Stimulated activated CD4-positive, alpha-beta T cell treated with anti-CD3 and anti-CD28 coated beads, Interleukin-4, amount 100 ng/mL, for 24 hours (primary cell): ENCODE results near the gene TTLL10.

Source experiments
- DNase-seq: peaks from one replicate; pipeline ENCODE4 v3.0.0-alpha.2; 2020

Gene TTLL10

GRCh38 chr1:1223321-1223720 lies 49.6 kb downstream of the TTLL10 start:
- DNase-seq = no peak

DNA sequence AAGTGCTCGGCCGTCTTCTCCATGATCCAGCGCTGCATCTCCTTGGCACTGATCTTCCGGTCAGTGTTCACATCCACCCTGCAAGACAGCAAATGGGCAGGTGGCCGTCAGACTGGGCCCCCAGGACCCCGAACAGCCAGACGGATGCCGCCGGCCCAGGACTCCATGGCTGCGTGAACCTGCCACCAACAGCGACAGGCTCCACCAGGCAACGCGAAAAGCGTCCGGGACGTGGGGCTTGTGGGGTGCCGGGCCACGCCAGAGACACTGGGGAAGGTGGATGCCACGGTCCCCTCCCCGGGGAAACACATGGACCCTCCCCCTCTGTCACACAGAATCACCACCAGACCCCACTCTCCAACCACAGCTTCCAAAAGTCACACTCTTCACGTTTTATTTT lies 50.2 kb downstream of the TTLL10 start:
- no peak for DNase-seq

DNA sequence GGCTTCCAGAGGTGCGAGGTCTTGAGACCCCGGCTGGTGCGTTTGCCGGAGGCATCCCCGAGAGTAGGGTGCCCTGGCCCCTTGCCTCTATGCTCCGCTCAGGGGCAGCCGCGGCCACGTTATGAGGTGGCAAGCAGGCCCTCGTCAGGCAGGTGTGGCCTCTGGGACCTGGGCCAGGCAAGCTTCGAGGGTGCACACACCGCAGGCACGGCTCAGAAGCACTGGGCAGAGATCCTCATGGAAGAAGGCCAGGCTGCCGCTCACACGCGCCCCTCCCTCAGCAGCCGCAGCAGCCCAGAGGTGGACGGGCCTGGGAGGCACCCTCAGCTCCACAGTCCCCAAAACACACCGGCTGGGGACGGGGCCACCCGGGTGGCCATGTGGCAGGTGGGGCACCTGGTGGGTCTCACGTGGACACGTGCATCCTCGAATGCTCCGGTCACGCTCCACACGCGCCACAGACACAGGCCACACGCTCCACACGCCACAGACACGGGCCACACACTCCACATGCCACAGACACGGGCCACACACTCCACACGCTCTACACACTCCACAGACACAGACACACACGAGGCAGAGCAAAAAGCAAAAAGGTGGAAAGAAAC lies 51.7 kb downstream of the TTLL10 start:
- no peak for DNase-seq

GRCh38 chr1:1225913-1226312 lies 52.2 kb downstream of the TTLL10 start:
- DNase-seq = no peak

GRCh38 chr1:1226566-1227362 lies 53.1 kb downstream of the TTLL10 start:
- DNase-seq = no peak

DNA sequence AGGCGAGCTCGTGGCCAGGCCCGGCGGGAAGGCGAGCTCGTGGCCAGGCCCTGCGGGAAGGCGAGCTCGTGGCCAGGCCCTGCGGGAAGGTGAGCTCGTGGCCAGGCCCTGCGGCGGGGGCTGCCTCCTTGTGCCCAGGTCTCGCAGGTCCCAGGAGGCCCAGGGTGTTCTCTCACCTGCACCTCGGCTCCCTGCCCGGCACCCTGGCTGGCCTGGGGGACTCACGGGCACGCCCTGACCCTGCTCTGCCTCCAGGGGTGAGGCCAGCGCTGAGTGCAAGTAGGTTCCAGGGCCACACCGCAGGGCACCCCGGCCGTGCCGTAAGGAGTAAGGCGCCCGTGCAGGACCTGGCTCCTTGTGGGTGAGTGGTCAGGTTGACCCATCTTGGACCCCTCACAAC lies 53.7 kb downstream of the TTLL10 start:
- no peak for DNase-seq

GRCh38 chr1:1228187-1228586 lies 54.5 kb downstream of the TTLL10 start:
- no peak for DNase-seq

DNA sequence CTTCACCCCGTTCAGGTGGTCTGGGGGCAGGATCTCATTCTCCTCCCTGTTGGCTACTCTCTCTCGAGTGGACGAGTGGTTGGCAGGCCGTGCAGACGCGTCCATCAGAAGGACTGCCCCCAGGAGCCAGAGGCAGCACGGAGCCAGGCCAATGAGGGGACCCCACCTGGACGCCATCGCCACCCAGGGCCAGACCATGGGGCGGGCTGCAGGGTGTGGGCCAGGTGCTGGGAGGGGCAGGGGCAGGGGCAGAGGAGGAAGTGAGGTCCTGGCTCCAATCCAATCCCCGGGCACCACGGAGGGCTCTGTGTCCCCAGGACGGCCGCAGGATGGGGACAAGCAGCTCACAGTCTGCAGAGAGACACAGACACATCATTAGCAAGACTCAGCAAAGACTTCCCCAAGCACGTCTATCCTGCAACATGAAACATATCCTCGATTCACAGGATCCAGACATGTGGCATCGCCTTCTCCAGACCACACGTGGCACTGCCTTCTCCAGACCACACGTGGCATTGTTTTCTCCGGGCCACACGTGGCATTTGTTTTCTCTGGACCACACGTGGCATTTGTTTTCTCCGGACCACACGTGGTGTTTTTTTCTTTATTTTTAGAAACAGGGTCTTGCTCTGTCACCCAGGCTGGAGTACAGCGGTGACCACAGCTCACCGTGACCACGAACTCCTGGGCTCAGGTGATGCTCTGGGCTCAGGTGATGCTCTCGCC lies 55.1 kb downstream of the TTLL10 start:
- DNase-seq = no peak

DNA sequence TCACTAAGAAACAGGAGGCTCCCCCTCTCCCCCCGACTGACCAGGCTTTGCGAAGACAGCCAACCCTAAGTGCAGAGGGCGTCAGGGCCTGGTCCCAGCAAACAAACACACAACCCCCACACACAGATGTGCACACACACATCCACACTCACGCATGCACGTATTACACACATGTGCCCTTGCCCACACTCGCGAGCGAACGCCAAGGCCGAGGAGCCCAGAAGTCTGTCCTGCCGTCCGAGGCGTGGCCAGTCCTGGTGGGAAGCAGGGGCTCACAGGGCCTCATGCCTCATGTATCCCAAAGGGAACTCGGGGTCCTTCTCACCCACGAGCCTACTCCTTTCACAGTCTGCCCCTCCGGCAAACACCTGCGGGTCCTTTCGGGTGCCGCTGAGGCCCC lies 56.1 kb downstream of the TTLL10 start:
- DNase-seq = no peak

GRCh38 chr1:1230656-1231399 lies 57.1 kb downstream of the TTLL10 start:
- no peak for DNase-seq

GRCh38 chr1:1231400-1232207 lies 57.9 kb downstream of the TTLL10 start, which contains the start of gene SDF4:
Gene SDF4, minus strand, starts transcription at chr1:1232001. Its CDS starts 3,229 bp downstream, at chr1:1228772.
- DNase-seq = peak; percentile 96

DNA sequence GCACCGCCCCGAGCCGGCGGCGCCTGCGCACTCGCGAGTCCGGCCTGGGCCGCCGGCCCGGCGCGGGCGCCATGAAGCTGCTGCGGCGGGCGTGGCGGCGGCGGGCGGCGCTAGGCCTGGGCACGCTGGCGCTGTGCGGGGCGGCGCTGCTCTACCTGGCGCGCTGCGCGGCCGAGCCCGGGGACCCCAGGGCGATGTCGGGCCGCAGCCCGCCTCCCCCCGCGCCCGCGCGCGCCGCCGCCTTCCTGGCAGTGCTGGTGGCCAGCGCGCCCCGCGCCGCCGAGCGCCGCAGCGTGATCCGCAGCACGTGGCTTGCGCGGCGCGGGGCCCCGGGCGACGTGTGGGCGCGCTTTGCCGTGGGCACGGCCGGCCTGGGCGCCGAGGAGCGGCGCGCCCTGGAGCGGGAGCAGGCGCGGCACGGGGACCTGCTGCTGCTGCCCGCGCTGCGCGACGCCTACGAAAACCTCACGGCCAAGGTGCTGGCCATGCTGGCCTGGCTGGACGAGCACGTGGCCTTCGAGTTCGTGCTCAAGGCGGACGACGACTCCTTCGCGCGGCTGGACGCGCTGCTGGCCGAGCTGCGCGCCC lies 58.6 kb downstream of the TTLL10 start, which contains the start of gene B3GALT6:
B3GALT6 (plus strand) TSS at position 30 of the 588 bp plus-strand sequence; CDS start at position 72, 42 bp downstream.
- no peak for DNase-seq

GRCh38 chr1:1232796-1233566 lies 59.3 kb downstream of the TTLL10 start:
- DNase-seq = no peak

DNA sequence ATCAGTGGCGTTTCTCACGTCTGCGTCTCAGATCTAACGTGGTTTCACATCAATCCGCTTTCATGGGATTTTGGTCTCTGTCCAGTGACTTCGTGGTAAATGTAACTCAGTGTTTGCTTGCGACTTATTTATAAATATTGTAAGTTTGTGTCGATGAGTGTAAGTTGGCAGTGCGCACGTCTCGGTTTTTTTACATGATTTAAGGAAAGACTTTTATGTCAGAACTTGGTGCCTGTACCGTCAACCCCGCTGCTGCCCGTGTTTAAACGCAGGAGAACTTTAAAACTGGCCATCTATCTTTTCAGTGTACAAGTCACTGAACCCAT lies 59.9 kb downstream of the TTLL10 start:
- no peak for DNase-seq

GRCh38 chr1:1234180-1234808 lies 60.6 kb downstream of the TTLL10 start:
- DNase-seq = no peak

DNA sequence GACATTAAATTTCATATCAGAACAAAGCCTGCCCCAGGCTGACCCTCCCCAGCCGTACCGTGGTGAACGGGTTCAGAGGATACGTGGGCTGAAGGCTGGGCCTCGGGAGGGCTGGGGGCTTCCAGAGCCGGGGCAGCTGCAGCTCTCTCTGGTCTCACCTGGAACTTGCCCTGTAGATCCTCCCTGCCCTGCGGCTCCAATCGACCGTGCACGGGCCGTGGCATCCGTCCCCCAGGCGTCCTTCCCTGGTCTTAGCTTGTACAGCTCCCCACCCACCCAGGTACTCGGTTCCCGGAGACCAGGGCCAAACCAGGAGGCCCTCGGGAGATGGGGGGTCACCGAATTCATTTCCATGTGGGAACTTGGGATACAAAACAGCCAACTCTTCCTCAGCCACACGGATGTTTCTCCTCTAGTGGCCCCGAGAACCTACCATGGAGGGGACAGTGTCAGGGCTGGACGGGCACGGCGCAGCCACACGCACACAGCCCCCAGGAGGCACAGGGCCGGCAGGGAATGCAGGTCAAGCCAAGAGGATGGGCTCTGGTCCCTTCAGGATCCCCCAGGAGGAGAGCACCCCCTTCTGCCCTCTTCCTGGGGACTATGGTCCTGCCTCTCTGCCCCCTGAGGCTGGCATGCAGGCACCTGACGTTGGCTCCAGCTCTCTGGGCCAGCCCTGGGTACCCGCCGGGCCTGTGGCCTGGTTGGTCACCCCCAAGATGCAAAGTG lies 61.5 kb downstream of the TTLL10 start:
- no peak for DNase-seq

DNA sequence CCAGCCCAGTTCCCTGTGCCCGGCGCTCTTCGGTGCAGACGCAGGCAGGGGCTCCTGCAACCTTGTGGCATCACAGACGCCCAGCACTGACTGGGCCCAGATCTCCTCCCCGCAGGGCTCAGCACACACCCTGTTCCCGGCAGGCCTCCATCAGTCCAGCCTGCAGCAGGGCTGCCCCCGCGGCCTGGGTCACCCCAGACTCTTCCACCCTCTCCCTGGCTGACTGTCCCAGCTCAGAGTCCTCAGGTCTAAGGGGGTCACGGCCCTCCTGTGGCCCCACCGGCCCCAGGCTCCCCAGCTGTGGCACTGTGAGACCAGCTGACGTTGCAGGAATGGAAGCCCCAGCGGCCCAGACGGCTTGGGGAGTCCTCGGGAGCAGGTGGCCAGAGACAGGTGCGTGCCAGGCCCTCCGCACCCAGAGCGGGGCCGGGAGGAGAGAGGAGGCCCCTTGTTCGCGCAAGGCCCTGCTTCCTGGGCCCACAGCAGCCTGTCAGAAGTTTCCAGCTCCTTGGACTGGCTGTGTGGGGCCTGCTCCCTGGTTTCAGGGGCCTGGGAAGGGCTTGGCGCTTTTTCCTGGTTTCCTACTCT lies 62.6 kb downstream of the TTLL10 start:
- no peak for DNase-seq

DNA sequence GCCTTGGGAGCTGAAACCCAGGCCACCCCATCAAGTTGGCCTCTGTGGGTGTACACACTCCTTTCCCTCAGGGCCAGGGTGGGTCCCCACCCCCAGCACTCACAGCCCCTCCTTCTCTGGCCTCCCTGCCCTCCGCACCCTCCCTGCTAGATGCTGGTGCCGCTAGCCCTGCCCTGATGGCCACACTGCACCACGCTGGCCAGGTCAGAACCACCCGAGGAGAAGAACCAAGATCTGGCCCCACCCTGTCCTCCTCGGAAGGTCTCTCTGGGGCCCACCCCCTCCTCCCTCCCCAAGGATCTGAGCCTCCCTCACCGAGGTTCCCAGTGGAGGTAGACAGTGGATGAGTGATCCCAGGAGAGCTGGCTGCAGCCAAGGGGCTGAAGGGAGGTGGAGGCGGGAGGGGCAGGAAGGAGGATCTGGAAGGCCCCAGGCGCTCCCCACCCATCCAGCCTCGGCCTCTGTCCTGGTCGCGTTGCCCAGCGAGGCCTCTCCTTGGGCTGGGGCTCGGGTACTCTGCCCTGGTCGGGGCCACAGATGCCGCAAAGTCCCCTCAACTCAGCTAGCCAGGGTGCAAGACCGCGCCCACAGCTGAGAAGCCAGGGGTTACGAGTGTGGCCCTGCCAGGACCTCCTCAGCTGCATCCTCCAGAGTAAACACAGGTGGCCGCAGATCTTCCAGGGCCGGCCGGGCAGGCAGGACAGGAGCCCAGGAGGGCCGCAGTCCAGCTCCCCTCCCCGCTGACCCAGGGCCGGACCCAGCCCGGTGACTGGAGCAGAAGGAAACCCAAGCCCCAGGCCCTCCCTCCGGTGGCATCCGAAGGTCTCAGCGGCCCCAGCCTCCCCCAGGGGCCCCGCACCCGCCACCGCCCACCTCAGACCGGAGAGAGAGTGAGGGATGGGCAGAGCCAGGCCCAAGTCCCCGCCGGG lies 63.5 kb downstream of the TTLL10 start:
- DNase-seq = no peak
